C1 segment of cervical spinal cord (tissue), 14 donors: ENCODE results near the gene VEZF1.

Source experiments
- DNase-seq, 14 donors: peaks; one replicate each; lab custom pipeline; 2025; lab: John Stamatoyannopoulos, UW

Gene VEZF1

GRCh38 chr17:57929386-57929785, 58.7 kb downstream of the VEZF1 start:
- no peak for DNase-seq

DNA sequence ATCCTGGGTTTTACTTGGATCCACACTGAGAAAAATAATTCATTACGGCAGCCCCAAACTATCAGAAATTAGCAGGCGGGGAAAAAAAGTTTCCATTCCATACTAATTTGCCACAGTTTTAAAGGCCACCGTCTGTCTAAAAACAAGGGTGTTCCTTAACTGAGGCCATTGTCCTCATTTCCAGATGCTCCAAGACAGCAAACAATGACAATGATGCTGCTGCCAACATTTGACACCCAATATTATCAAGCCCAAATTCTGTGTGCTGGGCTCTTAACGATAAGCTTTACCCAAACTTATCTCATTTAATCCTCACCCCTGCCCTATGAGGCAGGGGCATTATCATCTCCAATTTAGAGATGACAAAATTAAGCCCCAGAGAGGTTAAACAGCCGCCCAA, 59.1 kb downstream of the VEZF1 start:
- DNase-seq: no peak

DNA sequence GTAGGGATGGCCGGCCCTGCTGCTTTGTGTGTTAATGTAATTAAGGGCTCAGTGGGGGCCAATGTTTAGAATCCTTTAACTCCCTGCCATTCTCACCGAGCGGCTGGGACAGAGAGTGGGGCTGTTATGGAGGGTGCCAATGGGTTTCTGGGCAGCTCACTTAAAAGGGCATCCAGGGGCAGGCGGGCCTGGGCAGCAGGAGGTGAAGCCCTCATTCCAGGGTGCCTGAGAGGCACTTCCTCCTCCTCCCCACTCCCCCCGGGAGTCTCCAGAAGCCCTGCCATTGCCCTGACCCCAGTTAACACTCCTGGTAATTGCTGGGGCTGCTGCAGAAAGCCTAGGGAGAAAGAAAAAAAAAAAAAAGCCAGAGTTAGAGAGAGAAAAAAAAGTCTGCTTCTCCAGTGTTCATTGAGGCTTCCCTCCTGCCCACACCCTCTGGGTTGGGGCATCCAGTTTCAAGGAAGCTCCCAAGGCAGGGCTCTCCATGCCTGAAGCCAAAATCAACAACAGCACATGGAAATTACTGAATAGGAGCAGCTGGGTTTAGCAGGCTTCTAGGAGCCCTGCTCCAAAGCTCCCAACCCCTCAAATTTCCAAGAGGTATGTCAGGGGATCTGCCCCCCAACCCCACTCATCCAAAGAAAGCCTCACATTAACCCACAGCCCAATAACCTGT, 60.9 kb downstream of the VEZF1 start:
- peak in 7 of 14 donors; percentile 32 to 77 (median 72) for DNase-seq

DNA sequence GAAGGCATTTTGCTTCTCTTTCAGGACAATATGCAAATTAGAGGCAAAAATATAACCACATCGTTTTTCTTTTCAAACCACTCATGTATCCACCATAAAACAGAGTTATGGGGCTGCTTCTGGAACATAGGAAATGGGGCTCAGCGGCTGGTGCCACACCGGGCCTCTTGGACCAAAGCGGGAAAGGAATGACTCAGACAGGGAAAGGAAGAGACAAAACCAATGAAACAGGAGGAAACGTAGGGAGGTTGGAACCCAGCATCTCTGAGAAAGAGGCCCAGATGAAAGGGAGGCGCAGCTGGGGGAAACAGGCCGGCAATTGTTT, 61.4 kb downstream of the VEZF1 start:
- DNase-seq: peak in 2 of 14 donors; percentile 55 to 66

- no peak for DNase-seq
Measured at GRCh38 chr17:57925361-57925990, 62.6 kb downstream of the VEZF1 start.

DNA sequence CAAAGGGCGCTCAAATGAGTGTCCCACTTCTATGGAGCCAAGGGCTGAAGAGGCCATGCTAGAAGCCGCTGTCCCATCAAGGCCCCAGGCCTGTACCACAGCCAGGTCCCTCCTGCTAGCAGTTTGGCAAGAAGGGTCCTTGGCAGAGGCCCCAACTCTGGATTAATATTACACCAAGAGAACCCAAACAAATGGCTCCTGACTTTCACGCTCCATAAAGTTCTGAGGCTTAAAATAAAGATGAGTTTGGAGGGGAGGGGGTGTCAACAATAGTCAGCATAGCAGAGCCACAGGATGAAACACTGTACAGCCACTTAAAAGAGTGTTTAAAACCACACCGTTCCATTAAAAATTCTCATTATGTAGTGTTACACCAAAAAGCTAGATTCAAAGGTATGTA, 63.4 kb downstream of the VEZF1 start:
- peak in 1 of 14 donors; percentile 39 for DNase-seq
